ENCODE measurements around the gene CTSE.

GRCh38 chr1:206060844-206061243 lies 37.1 kb upstream of the CTSE start:
- TF ChIP-seq EZH2phosphoT487 (IDR thresholded peaks at IDR 0.05; ENCODE audit: unreplicated experiment) (no peak), ETS1 (IDR thresholded peaks at IDR 0.05) (no peak), CTCF (conservative IDR thresholded peaks at IDR 0.05; ENCODE audit: low read depth in 2 of 2) (no peak), EZH2 (IDR thresholded peaks at IDR 0.05; ENCODE audit: low read depth, unreplicated experiment) (no peak), STAT1 (IDR thresholded peaks at IDR 0.05; ENCODE audit: unreplicated experiment) (no peak), NANOG (IDR thresholded peaks at IDR 0.05; ENCODE audit: borderline replicate concordance) (no peak), CREB1 (CRISPR knock-in tag; IDR thresholded peaks at IDR 0.05; ENCODE audit: low read depth) (no peak), REST (IDR thresholded peaks at IDR 0.05; ENCODE audit: unreplicated experiment) (no peak), POLR2AphosphoS5 (IDR thresholded peaks at IDR 0.05; ENCODE audit: low read depth) (no peak)
